K562 (cell line): ENCODE results near the gene IRS2. TPM values are rescaled to one million over a fixed set of nuclear protein-coding genes. Genes with fewer than 3 reads are reported as not detected.
A peak's percentile ranks its signal among the peaks of the same experiment; 100 is the strongest.

ENCODE experiments used
- ATAC-seq: fragments of 200-7000 bp; cut with Tn5 transposase; 3 replicates; pipeline ENCODE4 v1.9.1; 2020; ENCODE audit warnings: moderate library complexity
- BruUV-seq: library from RNA; stranded (reverse); fragments of 400-500 nt; replicated peaks from 2 replicates; lab custom pipeline; 2021; lab: Mats Ljungman, UMichigan
- CTCF ChIA-PET: fragments of 300-600 bp; formaldehyde crosslinking; extraction: SDS; loops from one replicate; lab custom pipeline; 2021; ENCODE audit warnings: low intra/inter-chr PET ratio; lab: Yijun Ruan, JAX
- POLR2A ChIA-PET: fragments of 300-600, 350-650 bp; sonication (Branson Sonifier 250); formaldehyde crosslinking; extraction: SDS; loops from one replicate; lab custom pipeline; 2021; ENCODE audit warnings: antibody characterized with exemption, inconsistent platforms; lab: Yijun Ruan, JAX
- DNase-seq, 4 experiments: peaks; one replicate each; pipeline versions ENCODE4 v3.0.0 to v3.0.0-alpha.2; 2011 to 2018; ENCODE audit warnings: low spot score in 3 of 4, mixed read lengths in 3 of 4; ENCODE audit errors: extremely low read depth in 1 of 4
- FAIRE-seq: peaks from 2 replicates; lab custom pipeline; 2011; peaks lifted over from hg19 to GRCh38; lab: Jason Lieb, UNC
- H2AFZ ChIP-seq: 2 replicates; pipeline ENCODE4 v1.6.0; 2011; ENCODE audit warnings: low read depth, low read length, control low read depth, inconsistent platforms
- H3K27ac ChIP-seq: fragments of 200-600 bp; 3 replicates; pipeline ENCODE4 v1.8.0; 2011; ENCODE audit warnings: low read depth, mild to moderate bottlenecking, control low read depth, inconsistent platforms, low read length, moderate library complexity, mixed read lengths; ENCODE audit errors: extremely low read depth
- H3K27me3 ChIP-seq, 2 experiments: fragments of 300-600 bp in 1 of 2; 2 replicates in 1 of 2; 3 replicates in 1 of 2; pipeline versions ENCODE4 v1.6.0 to v1.8.0; 2011; ENCODE audit warnings: inconsistent platforms in 2 of 2, low read length in 2 of 2, mild to moderate bottlenecking in 1 of 2, mixed read lengths in 1 of 2, moderate library complexity in 1 of 2; ENCODE audit not compliant: control insufficient read depth in 2 of 2, insufficient read depth in 2 of 2
- H3K36me3 ChIP-seq: fragments of 300-600 bp; 3 replicates; pipeline ENCODE4 v1.8.0; 2011; ENCODE audit warnings: mild to moderate bottlenecking, low read length, inconsistent platforms; ENCODE audit not compliant: control insufficient read depth, insufficient read depth
- H3K4me1 ChIP-seq, 2 experiments: fragments of 200-600 bp in 1 of 2; replicated peaks in 1 of 2; 2 replicates in 1 of 2; 3 replicates in 1 of 2; pipeline versions ENCODE4 v1.5.1 to v1.8.0; 2011; ENCODE audit warnings: inconsistent platforms in 2 of 2, low read length in 2 of 2, mild to moderate bottlenecking in 1 of 2, mixed read lengths in 1 of 2, moderate library complexity in 1 of 2; ENCODE audit not compliant: control insufficient read depth in 2 of 2, insufficient read depth in 2 of 2
- H3K4me2 ChIP-seq: 2 replicates; pipeline ENCODE4 v1.6.1; 2011; ENCODE audit warnings: low read length, control low read depth, inconsistent platforms, mixed read lengths; ENCODE audit not compliant: insufficient read depth
- H3K4me3 ChIP-seq: fragments of 200-600 bp; sonication (generic), shearing (Covaris generic); 2 replicates; pipeline ENCODE4 v1.5.1; 2016; ENCODE audit warnings: control low read depth, inconsistent platforms
- H3K79me2 ChIP-seq: fragments of 200-600 bp; 3 replicates; pipeline ENCODE4 v1.8.0; 2011; ENCODE audit warnings: low read length, inconsistent platforms; ENCODE audit not compliant: control insufficient read depth, insufficient read depth
- H3K9ac ChIP-seq, 2 experiments: 2 replicates each; pipeline versions ENCODE4 v1.6.0 to v1.6.1; 2011; ENCODE audit warnings: low read depth in 2 of 2, low read length in 2 of 2, control low read depth in 1 of 2, inconsistent platforms in 1 of 2, mild to moderate bottlenecking in 1 of 2, mixed read lengths in 1 of 2; ENCODE audit not compliant: insufficient read depth in 1 of 2
- H3K9me1 ChIP-seq: one replicate; pipeline ENCODE4 v1.6.0; 2011; ENCODE audit warnings: inconsistent platforms, mild to moderate bottlenecking, low read length, moderate library complexity; ENCODE audit not compliant: control insufficient read depth, insufficient read depth
- H3K9me3 ChIP-seq: replicated peaks from 2 replicates; pipeline ENCODE4 v1.5.1; 2011; ENCODE audit warnings: low read depth, low read length, inconsistent platforms; ENCODE audit not compliant: control insufficient read depth, insufficient read depth
- H4K20me1 ChIP-seq: replicated peaks from 2 replicates; pipeline ENCODE4 v1.6.1; 2011; ENCODE audit warnings: low read length, inconsistent platforms, mixed read lengths; ENCODE audit not compliant: control insufficient read depth, insufficient read depth
- ATF3 ChIP-seq, 2 experiments: fragments of 450-650 bp in 1 of 2; sonication (generic) in 1 of 2; formaldehyde crosslinking in 1 of 2; IDR thresholded peaks in 1 of 2; conservative IDR thresholded peaks in 1 of 2; 2 replicates each; pipeline versions ENCODE4 v1.6.1 to v1.8.1; 2016 to 2023; ENCODE audit warnings: mild to moderate bottlenecking in 2 of 2, moderate library complexity in 2 of 2, inconsistent platforms in 1 of 2, missing genetic modification reagents in 1 of 2
- BCLAF1 ChIP-seq, 2 experiments: fragments of 450-650 bp in 1 of 2; IDR thresholded peaks; 2 replicates each; pipeline ENCODE4 v1.6.1; 2011 to 2017; ENCODE audit warnings: low read depth in 2 of 2, antibody characterized with exemption in 1 of 2, borderline replicate concordance in 1 of 2, low read length in 1 of 2, mild to moderate bottlenecking in 1 of 2, mixed read lengths in 1 of 2; ENCODE audit not compliant: control insufficient read depth in 1 of 2
- GABPA ChIP-seq: fragments of 200-800 bp; sonication (Bioruptor generic); conservative IDR thresholded peaks from 2 replicates; pipeline ENCODE4 v1.6.1; 2016; ENCODE audit warnings: low read depth, missing genetic modification characterization, missing compliant biosample characterization
- MCM7 ChIP-seq, 2 experiments: fragments of 450-650 bp; IDR thresholded peaks; 2 replicates each; pipeline ENCODE4 v1.6.1; 2016 to 2018
- NFE2 ChIP-seq: IDR thresholded peaks from 2 replicates; pipeline ENCODE4 v1.6.1; 2014; ENCODE audit warnings: antibody characterized with exemption, low read depth
- PRPF4 ChIP-seq: fragments of 200-400 bp; formaldehyde crosslinking; IDR thresholded peaks from one replicate; pipeline ENCODE4 v1.6.1; 2017; ENCODE audit warnings: low read length, low read depth, mild to moderate bottlenecking; ENCODE audit not compliant: insufficient read depth, poor library complexity, severe bottlenecking
- PYGO2 ChIP-seq: fragments of 450-650 bp; IDR thresholded peaks from 2 replicates; pipeline ENCODE4 v1.6.1; 2016; ENCODE audit warnings: mild to moderate bottlenecking, missing genetic modification characterization, moderate library complexity, missing compliant biosample characterization
- SP2 ChIP-seq: IDR thresholded peaks from 2 replicates; pipeline ENCODE4 v1.6.1; 2011; ENCODE audit warnings: mild to moderate bottlenecking, low read depth, low read length, moderate library complexity; ENCODE audit not compliant: poor library complexity, severe bottlenecking; ENCODE audit errors: extremely low read depth
- SUPT5H ChIP-seq: fragments of 450-650 bp; IDR thresholded peaks from 2 replicates; pipeline ENCODE4 v1.6.1; 2016
- ZKSCAN8 ChIP-seq: fragments of 200-800 bp; sonication (Bioruptor generic); IDR thresholded peaks from 2 replicates; pipeline ENCODE4 v1.6.1; 2016; ENCODE audit warnings: missing genetic modification characterization, missing compliant biosample characterization
- ZNF740 ChIP-seq, 3 experiments: fragments of 200-800 bp in 1 of 3; sonication (Bioruptor generic) in 1 of 3; sonication (generic) in 1 of 3; formaldehyde crosslinking in 1 of 3; IDR thresholded peaks; 2 replicates each; pipeline versions ENCODE4 v1.6.1 to v1.8.0; 2016 to 2022; ENCODE audit warnings: mild to moderate bottlenecking in 2 of 3, missing compliant biosample characterization in 2 of 3, missing genetic modification characterization in 2 of 3, missing genetic modification reagents in 1 of 3
- ZZZ3 ChIP-seq: fragments of 450-650 bp; IDR thresholded peaks from 2 replicates; pipeline ENCODE4 v1.6.1; 2016; ENCODE audit warnings: antibody characterized with exemption, mild to moderate bottlenecking, moderate library complexity
- WGBS: fragments of 100-300 bp; shearing (Covaris generic); methylation state at CpG from one replicate; pipeline ENCODE4 v1.1.6; 2016; ENCODE audit warnings: low coverage, mixed read lengths; ENCODE audit not compliant: insufficient coverage; ENCODE audit errors: missing lambda C conversion rate; 5-methylcytosine and 5-hydroxymethylcytosine counted together
- in situ Hi-C: fragments of 300-500 bp; cut with MboI; formaldehyde crosslinking; loops from 4 replicates; pipeline ENCODE4 v1.15.0; 2018; ENCODE audit warnings: inconsistent platforms, mixed read lengths
- intact Hi-C: fragments of 100-400 bp; cut with micrococcal nuclease; formaldehyde crosslinking; loops from 2 replicates; pipeline ENCODE4 v1.14.2; 2022
- polyA plus RNA-seq, 8 experiments: library from polyadenylated mRNA; depleted of rRNA in 4 of 8; stranded (reverse) in 5 of 8; unstranded in 3 of 8; fragments of >200 nt; fragmentation: Nextera tagmentation in 2 of 8; fragmentation: Illumina TruSeq in 1 of 8; extraction: Ambion mirVana in 2 of 8; extraction: Trizol in 1 of 8; gene quantifications; 2 replicates each; pipeline versions ENCODE4 v1.2.1 to v1.2.3, GENCODE V29; 2011 to 2014; ENCODE audit warnings: inconsistent platforms in 1 of 8, missing spikeins in 1 of 8
- total RNA-seq, 7 experiments: library from RNA; depleted of rRNA in 6 of 7; stranded (reverse); fragments of >200 nt in 6 of 7; fragmentation: Illumina TruSeq in 2 of 7; extraction: Trizol in 2 of 7; gene quantifications; 2 replicates each; pipeline versions ENCODE4 v1.2.1 to v1.2.3, GENCODE V29; 2011 to 2021; ENCODE audit warnings: low replicate concordance in 1 of 7

The IRS2 gene
- total and polyA plus RNA-seq, 9 of the 15 experiments (the other 6 are each of a cell fraction or from before 2014, with no cell fraction given) = 0.36 to 4.6 (median 0.63) TPM

- TF ChIP-seq SP2 (no peak), PRPF4 (no peak), ZKSCAN8 (no peak), ZZZ3 (no peak), MCM7 (IDR thresholded peaks at IDR 0.05) (no peak), ATF3 (IDR thresholded peaks at IDR 0.05) (peak; percentile 96), ATF3 (CRISPR knock-in tag; conservative IDR thresholded peaks at IDR 0.05) (0 out of 2 replicates have a peak, but pooled peaks have one; percentile 53)
Measured at GRCh38 chr13:109707044-109707741, 79.2 kb downstream of the IRS2 start (continued).

GRCh38 chr13:109706015-109706715 lies 80.2 kb downstream of the IRS2 start:
- no peak overlapping the region for H3K4me3 ChIP-seq
- ChIA-PET POLR2A (interaction anchor here (0.8 to 1.5 kb wide), 2 partner anchors 11 to 14 kb away, joined by 3 read pairs; no protein-coding TSS in a partner anchor), CTCF (no interaction called here)
- no peaks in the 10 kb centered on the region for H3K27me3 ChIP-seq
- H4K20me1 ChIP-seq = no peaks in the 10 kb centered on the region
- H3K79me2 ChIP-seq = no peaks in the 10 kb centered on the region
- peak overlapping the region in 1 of 2 experiments; percentile 63; a peak in 1 of 4 replicates for H3K9ac ChIP-seq
- H3K4me2 ChIP-seq = no peak overlapping the region
- H3K9me3 ChIP-seq = 0 out of 2 replicates have a peak, but pooled peaks cover 3% of the 10 kb centered on the region
- peaks cover 4 to 16% of the 10 kb centered on the region in 2 experiments; a peak in 4 of 5 replicates for H3K4me1 ChIP-seq
- 70% methylated on average over 9 of the region's 12 CpGs for WGBS
- no peak for FAIRE-seq
- in situ Hi-C loops (no loop called here), intact Hi-C loops (no loop called here)
- no peaks in the 10 kb centered on the region for H3K36me3 ChIP-seq
- H3K27ac ChIP-seq = peak overlapping the region; percentile 69; the same call in 2 of the 3 replicates
- no TSS peak for BruUV-seq
- no peak for DNase-seq
- H3K9me1 ChIP-seq = no peaks in the 10 kb centered on the region
- H2AFZ ChIP-seq = peak overlapping the region; percentile 48; the same call in 1 of the 2 replicates
- no peak for ATAC-seq
- TF ChIP-seq ZNF740 (CRISPR knock-in tag; IDR thresholded peaks at IDR 0.05) = no peak
- TF ChIP-seq ZNF740 (tag; IDR thresholded peaks at IDR 0.05) = peak in 1 of 2 experiments; percentile 59; a peak in 1 of 4 replicates
- no peak for TF ChIP-seq NFE2
- no peak for TF ChIP-seq SUPT5H
- TF ChIP-seq PYGO2 (tag) = no peak
- 0 out of 2 replicates have a peak, but pooled peaks have one; percentile 10 for TF ChIP-seq GABPA (tag)
- no peak for TF ChIP-seq BCLAF1 (IDR thresholded peaks at IDR 0.05; ENCODE audit: borderline replicate concordance in 1 of 2, control insufficient read depth in 1 of 2, low read depth in 2 of 2, low read length in 1 of 2)
